Keratinocyte (primary cell): Measurements from ENCODE around the gene RAPGEF1.

Experiments used
- CTCF ChIP-seq, 3 experiments: IDR thresholded peaks in 1 of 3; conservative IDR thresholded peaks in 1 of 3; optimal IDR thresholded peaks in 1 of 3; 2 replicates in 2 of 3; 3 replicates in 1 of 3; pipeline versions ENCODE3 to v1.5.1; 2011; ENCODE audit warnings: low read length in 3 of 3, mild to moderate bottlenecking in 3 of 3, moderate library complexity in 2 of 3, control low read depth in 1 of 3, inconsistent platforms in 1 of 3; ENCODE audit not compliant: insufficient read depth in 2 of 3; ENCODE audit errors: extremely low read depth in 1 of 3
- EZH2 ChIP-seq: IDR thresholded peaks from one replicate; pipeline ENCODE4 v1.6.1; 2012; ENCODE audit warnings: inconsistent platforms, mild to moderate bottlenecking, low read length, moderate library complexity

- TF ChIP-seq CTCF (optimal IDR thresholded peaks at IDR 0.05 in 1 of 3, IDR thresholded peaks at IDR 0.05 in 1 of 3, conservative IDR thresholded peaks at IDR 0.05 in 1 of 3; ENCODE audit: extremely low read depth in 1 of 3, insufficient read depth in 2 of 3, low read length in 3 of 3) (no peak), EZH2 (no peak)
These were observed 39.8 kb downstream of the RAPGEF1 start for GRCh38 chr9:131700076-131700475.
